A549 (cell line): ENCODE data around the gene DENND2D. TPM values are rescaled to one million over a fixed set of nuclear protein-coding genes. Genes with fewer than 3 reads are reported as not detected.

Source experiments
- ATAC-seq, 2 experiments: fragments of 200-7000 bp in 1 of 2; fragments of >200 bp in 1 of 2; cut with Nextera tagmentation in 1 of 2; cut with Tn5 transposase in 1 of 2; 3 replicates each; pipeline versions ENCODE4 v1.8.0 to v1.9.1; 2018 to 2020; ENCODE audit warnings: mild to moderate bottlenecking in 1 of 2, moderate library complexity in 1 of 2
- CTCF ChIA-PET: fragments of 300-600 bp; sonication (Branson Sonifier 250); formaldehyde crosslinking; extraction: SDS; loops from one replicate; lab custom pipeline; 2021; ENCODE audit warnings: antibody characterized with exemption, inconsistent platforms; lab: Yijun Ruan, JAX
- POLR2A ChIA-PET: fragments of 350-600 bp; formaldehyde crosslinking; extraction: SDS; loops from one replicate; lab custom pipeline; 2021; ENCODE audit warnings: antibody characterized with exemption, inconsistent platforms; lab: Yijun Ruan, JAX
- DNase-seq, 2 experiments: peaks; one replicate each; pipeline versions ENCODE4 v3.0.0 to v3.0.0-alpha.2; 2011 to 2016; ENCODE audit warnings: low read depth in 1 of 2, low spot score in 1 of 2
- FAIRE-seq: peaks from 2 replicates; lab custom pipeline; 2011; peaks lifted over from hg19 to GRCh38; lab: Jason Lieb, UNC
- H3K27ac ChIP-seq, 2 experiments: fragments of >200 bp; sonication (Bioruptor Twin); formaldehyde crosslinking; 3 replicates each; pipeline ENCODE4 v1.5.1; 2016 to 2017
- H3K4me1 ChIP-seq: fragments of >200 bp; sonication (Bioruptor Twin); formaldehyde crosslinking; 3 replicates; pipeline ENCODE4 v1.6.1; 2016
- H3K4me2 ChIP-seq: fragments of >200 bp; sonication (Bioruptor Twin); formaldehyde crosslinking; 3 replicates; pipeline ENCODE4 v1.6.1; 2016
- H3K4me3 ChIP-seq: fragments of >200 bp; sonication (Bioruptor Twin); formaldehyde crosslinking; 3 replicates; pipeline ENCODE4 v1.5.1; 2016
- H3K9me3 ChIP-seq: fragments of >200 bp; sonication (Bioruptor Twin); formaldehyde crosslinking; 3 replicates; pipeline ENCODE4 v1.6.1; 2016
- ATOH8 ChIP-seq: fragments of 250-450 bp; sonication (Bioruptor Pico); IDR thresholded peaks from 2 replicates; pipeline ENCODE4 v1.5.0; 2020; ENCODE audit warnings: low read depth, mild to moderate bottlenecking, moderate library complexity
- CBX2 ChIP-seq: fragments of 200-600 bp; sonication (generic); IDR thresholded peaks from 2 replicates; pipeline ENCODE4 v1.6.1; 2016; ENCODE audit warnings: low read depth, mild to moderate bottlenecking, borderline replicate concordance
- CEBPB ChIP-seq, 2 experiments: fragments of >200 bp in 1 of 2; sonication (Bioruptor Twin) in 1 of 2; formaldehyde crosslinking in 1 of 2; IDR thresholded peaks; 2 replicates each; pipeline ENCODE4 v1.6.1; 2012 to 2016
- CHD2 ChIP-seq: fragments of 150-350 bp; IDR thresholded peaks from 2 replicates; pipeline ENCODE4 v1.6.1; 2014; ENCODE audit warnings: low read length; ENCODE audit not compliant: partially characterized antibody
- CHD4 ChIP-seq: fragments of 200-600 bp; sonication (generic); IDR thresholded peaks from 2 replicates; pipeline ENCODE4 v1.6.1; 2016; ENCODE audit warnings: antibody characterized with exemption, mild to moderate bottlenecking, borderline replicate concordance
- EHF ChIP-seq: fragments of 250-450 bp; sonication (Bioruptor Pico); IDR thresholded peaks from 2 replicates; pipeline ENCODE4 v1.5.0; 2020; ENCODE audit warnings: mild to moderate bottlenecking
- EHMT2 ChIP-seq: fragments of 200-600 bp; sonication (generic); IDR thresholded peaks from 2 replicates; pipeline ENCODE4 v1.6.1; 2016; ENCODE audit warnings: antibody characterized with exemption, low read depth, mild to moderate bottlenecking, moderate library complexity
- ELK1 ChIP-seq: fragments of 150-350 bp; IDR thresholded peaks from 2 replicates; pipeline ENCODE4 v1.6.1; 2014; ENCODE audit warnings: low read depth, mild to moderate bottlenecking, low read length
- EP300 ChIP-seq, 2 experiments: fragments of >200 bp; sonication (Bioruptor Twin); formaldehyde crosslinking; IDR thresholded peaks; 2 replicates in 1 of 2; 3 replicates in 1 of 2; pipeline ENCODE4 v1.6.1; 2016 to 2017
- FOSL2 ChIP-seq, 2 experiments: fragments of 450-650 bp in 1 of 2; fragments of >200 bp in 1 of 2; sonication (Bioruptor Twin) in 1 of 2; formaldehyde crosslinking; IDR thresholded peaks; 2 replicates each; pipeline versions ENCODE4 v1.5.0 to v1.6.1; 2016 to 2020; ENCODE audit warnings: mild to moderate bottlenecking in 1 of 2, moderate library complexity in 1 of 2
- FOXS1 ChIP-seq: fragments of 250-450 bp; sonication (Bioruptor Pico); IDR thresholded peaks from 2 replicates; pipeline ENCODE4 v1.5.0; 2020; ENCODE audit warnings: mild to moderate bottlenecking, moderate library complexity
- GATA3 ChIP-seq: IDR thresholded peaks from 2 replicates; pipeline ENCODE4 v1.6.1; 2012; ENCODE audit warnings: borderline replicate concordance
- HDAC2 ChIP-seq: fragments of 200-600 bp; sonication (generic); IDR thresholded peaks from 2 replicates; pipeline ENCODE4 v1.6.1; 2016
- HMGXB4 ChIP-seq: fragments of 250-450 bp; sonication (Bioruptor Pico); IDR thresholded peaks from 2 replicates; pipeline ENCODE4 v1.5.0; 2021; ENCODE audit warnings: mild to moderate bottlenecking, moderate library complexity, borderline replicate concordance
- HOXA7 ChIP-seq: fragments of 250-450 bp; sonication (Bioruptor Pico); IDR thresholded peaks from 2 replicates; pipeline ENCODE4 v1.5.0; 2020; ENCODE audit warnings: mild to moderate bottlenecking, moderate library complexity
- HOXB13 ChIP-seq: fragments of 250-450 bp; sonication (Bioruptor Pico); IDR thresholded peaks from 2 replicates; pipeline ENCODE4 v1.5.0; 2020; ENCODE audit warnings: low read depth, mild to moderate bottlenecking, moderate library complexity
- HOXB5 ChIP-seq: fragments of 250-450 bp; sonication (Bioruptor Pico); IDR thresholded peaks from 2 replicates; pipeline ENCODE4 v1.5.0; 2020; ENCODE audit warnings: mild to moderate bottlenecking, moderate library complexity
- JUN ChIP-seq, 2 experiments: fragments of >200 bp; sonication (Bioruptor Twin); formaldehyde crosslinking; IDR thresholded peaks; 2 replicates in 1 of 2; 3 replicates in 1 of 2; pipeline ENCODE4 v1.6.1; 2016 to 2017
- MAZ ChIP-seq: fragments of 150-350 bp; IDR thresholded peaks from 2 replicates; pipeline ENCODE4 v1.6.1; 2014; ENCODE audit warnings: antibody characterized with exemption, low read depth, low read length, borderline replicate concordance
- MYC ChIP-seq: IDR thresholded peaks from 2 replicates; pipeline ENCODE4 v1.6.1; 2012; ENCODE audit warnings: mild to moderate bottlenecking, inconsistent platforms, low read length, improper control_type of control experiment, borderline replicate concordance
- NPAS2 ChIP-seq: fragments of 250-450 bp; sonication (Bioruptor Pico); IDR thresholded peaks from 2 replicates; pipeline ENCODE4 v1.8.0; 2022; ENCODE audit warnings: mild to moderate bottlenecking, moderate library complexity, borderline replicate concordance
- POLR2A ChIP-seq: IDR thresholded peaks from 2 replicates; pipeline ENCODE4 v1.6.1; 2012; ENCODE audit warnings: mild to moderate bottlenecking, low read length
- RCOR1 ChIP-seq: fragments of 150-350 bp; IDR thresholded peaks from 2 replicates; pipeline ENCODE4 v1.6.1; 2014; ENCODE audit warnings: antibody characterized with exemption, low read length, low read depth
- RFX5 ChIP-seq: fragments of 450-650 bp; IDR thresholded peaks from 2 replicates; pipeline ENCODE4 v1.7.1; 2014; ENCODE audit warnings: antibody characterized with exemption, mild to moderate bottlenecking, moderate library complexity
- RNF2 ChIP-seq: fragments of 200-600 bp; sonication (generic); IDR thresholded peaks from 2 replicates; pipeline ENCODE4 v1.6.1; 2016; ENCODE audit warnings: low read depth, mild to moderate bottlenecking, antibody characterized with exemption, moderate library complexity, borderline replicate concordance
- SMC3 ChIP-seq: fragments of >200 bp; sonication (Bioruptor Twin); formaldehyde crosslinking; IDR thresholded peaks from 3 replicates; pipeline ENCODE4 v1.6.1; 2018; ENCODE audit warnings: inconsistent platforms
- SREBF2 ChIP-seq: fragments of 450-650 bp; IDR thresholded peaks from 2 replicates; pipeline ENCODE4 v1.6.1; 2014; ENCODE audit warnings: mild to moderate bottlenecking, moderate library complexity
- TFCP2L1 ChIP-seq: fragments of 250-450 bp; sonication (Bioruptor Pico); IDR thresholded peaks from 2 replicates; pipeline ENCODE4 v1.5.0; 2021; ENCODE audit warnings: mild to moderate bottlenecking
- USF2 ChIP-seq: fragments of 450-650 bp; IDR thresholded peaks from 2 replicates; pipeline ENCODE4 v1.6.1; 2014; ENCODE audit warnings: antibody characterized with exemption
- ZFP36 ChIP-seq: fragments of 450-650 bp; IDR thresholded peaks from 2 replicates; pipeline ENCODE4 v1.6.1; 2014; ENCODE audit warnings: borderline replicate concordance; ENCODE audit not compliant: partially characterized antibody
- ZNF302 ChIP-seq: fragments of 250-450 bp; sonication (Bioruptor Pico); IDR thresholded peaks from 2 replicates; pipeline ENCODE4 v1.9.0; 2021; ENCODE audit warnings: inconsistent platforms, mild to moderate bottlenecking, moderate library complexity
- ZSCAN20 ChIP-seq: fragments of 250-450 bp; sonication (Bioruptor Pico); IDR thresholded peaks from 2 replicates; pipeline ENCODE4 v1.8.0; 2022; ENCODE audit warnings: mild to moderate bottlenecking, moderate library complexity
- WGBS: methylation state at CpG from one replicate; pipeline ENCODE4 v1.1.6; 2017; ENCODE audit errors: missing lambda C conversion rate; 5-methylcytosine and 5-hydroxymethylcytosine counted together
- polyA plus RNA-seq, 4 experiments: library from polyadenylated mRNA; depleted of rRNA in 3 of 4; stranded (reverse); fragments of >200 nt; fragmentation: RNase III in 1 of 4; extraction: RNeasy Plus Mini Kit Qiagen cat#74134 plus additional on column Dnase treatment in 1 of 4; gene quantifications; 2 replicates in 3 of 4; 3 replicates in 1 of 4; pipeline ENCODE4 v1.2.3, GENCODE V29; 2011 to 2017
- TF ChIP-seq, protein P1 (sequence below): IDR thresholded peaks from 2 replicates; pipeline ENCODE4 v1.6.1; 2012; ENCODE audit warnings: low read depth, borderline replicate concordance
- TF ChIP-seq, protein P2 (sequence below): IDR thresholded peaks from 2 replicates; pipeline ENCODE4 v1.6.1; 2012

The DENND2D gene
- polyA plus RNA-seq, 2 of the 4 experiments (the other 2 are of a cell fraction): 1.7 to 3.4 TPM

GRCh38 chr1:111148376-111148881 is 52.0 kb downstream of the DENND2D start:
- POLR2A ChIA-PET: no interaction called here

GRCh38 chr1:111147948-111148347 is 52.5 kb downstream of the DENND2D start:
- CTCF ChIA-PET: interaction anchor here (2.1 kb wide), 1 partner anchor 9 kb away, joined by 5 read pairs; no protein-coding TSS in a partner anchor
- Histone ChIP-seq H3K4me3 (no peak overlapping the region), H3K4me1 (no peaks in the 10 kb centered on the region), H3K27ac (no peak overlapping the region), H3K9me3 (no peaks in the 10 kb centered on the region), H3K4me2 (no peak overlapping the region)
- DNase-seq: no peak
- POLR2A ChIA-PET: no interaction called here
- 79% methylated on average over 3 of the region's 3 CpGs for WGBS
- ATAC-seq: no peak
- FAIRE-seq: no peak
- no peak for TF ChIP-seq FOSL2 (IDR thresholded peaks at IDR 0.05)
- no peak for TF ChIP-seq FOSL2 (CRISPR knock-in tag; IDR thresholded peaks at IDR 0.05)
- TF ChIP-seq EHMT2: no peak
- TF ChIP-seq EP300 (IDR thresholded peaks at IDR 0.05): no peak
- no peak for TF ChIP-seq POLR2A
- TF ChIP-seq ELK1: no peak
- TF ChIP-seq NPAS2 (CRISPR knock-in tag): no peak
- TF ChIP-seq CBX2: no peak
- TF ChIP-seq CHD4: no peak
- no peak for TF ChIP-seq ZFP36
- TF ChIP-seq SMC3: no peak
- no peak for TF ChIP-seq CHD2
- no peak for TF ChIP-seq FOXS1 (CRISPR knock-in tag)
- TF ChIP-seq HMGXB4 (CRISPR knock-in tag): no peak
- TF ChIP-seq SREBF2: no peak
- no peak for TF ChIP-seq USF2
- no peak for TF ChIP-seq HOXB5 (CRISPR knock-in tag)
- TF ChIP-seq, protein P1, sequence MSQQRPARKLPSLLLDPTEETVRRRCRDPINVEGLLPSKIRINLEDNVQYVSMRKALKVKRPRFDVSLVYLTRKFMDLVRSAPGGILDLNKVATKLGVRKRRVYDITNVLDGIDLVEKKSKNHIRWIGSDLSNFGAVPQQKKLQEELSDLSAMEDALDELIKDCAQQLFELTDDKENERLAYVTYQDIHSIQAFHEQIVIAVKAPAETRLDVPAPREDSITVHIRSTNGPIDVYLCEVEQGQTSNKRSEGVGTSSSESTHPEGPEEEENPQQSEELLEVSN: no peak
- TF ChIP-seq GATA3: no peak
- TF ChIP-seq, protein P2, sequence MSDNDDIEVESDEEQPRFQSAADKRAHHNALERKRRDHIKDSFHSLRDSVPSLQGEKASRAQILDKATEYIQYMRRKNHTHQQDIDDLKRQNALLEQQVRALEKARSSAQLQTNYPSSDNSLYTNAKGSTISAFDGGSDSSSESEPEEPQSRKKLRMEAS: no peak

More at GRCh38 chr1:111148376-111148881, 52.0 kb downstream of the DENND2D start:
- Histone ChIP-seq H3K4me1 (no peaks in the 10 kb centered on the region), H3K4me2 (no peak overlapping the region), H3K9me3 (no peaks in the 10 kb centered on the region), H3K27ac (no peak overlapping the region), H3K4me3 (no peak overlapping the region)
- CTCF ChIA-PET: interaction anchor here (2.1 kb wide), 1 partner anchor 10 kb away, joined by 5 read pairs; no protein-coding TSS in a partner anchor
- FAIRE-seq (no peak), ATAC-seq (no peak), DNase-seq (no peak)
- TF ChIP-seq JUN (IDR thresholded peaks at IDR 0.05) (no peak), MAZ (no peak), ATOH8 (CRISPR knock-in tag) (no peak), RFX5 (no peak), ZSCAN20 (no peak), HOXB13 (CRISPR knock-in tag) (no peak), HOXA7 (no peak), FOSL2 (IDR thresholded peaks at IDR 0.05) (no peak), FOSL2 (CRISPR knock-in tag; IDR thresholded peaks at IDR 0.05) (no peak), EHMT2 (no peak), RCOR1 (no peak), CEBPB (IDR thresholded peaks at IDR 0.05) (no peak), HDAC2 (no peak), MYC (no peak), USF2 (no peak), EHF (CRISPR knock-in tag) (no peak), RNF2 (no peak), ZNF302 (no peak), TFCP2L1 (CRISPR knock-in tag) (no peak)
- 89% methylated on average over 2 of the region's 2 CpGs for WGBS
